HepG2 (cell line): ENCODE results near the gene SMIM1. TPM values are rescaled to one million over a fixed set of nuclear protein-coding genes. Genes with fewer than 3 reads are reported as not detected.

ENCODE experiments used
- AKAP8 ChIP-seq: sonication (generic); formaldehyde crosslinking; IDR thresholded peaks from 2 replicates; pipeline ENCODE4 v1.5.1; 2020; ENCODE audit warnings: mild to moderate bottlenecking, missing genetic modification reagents
- ETS1 ChIP-seq: sonication (generic); formaldehyde crosslinking; IDR thresholded peaks from 2 replicates; pipeline ENCODE4 v1.4.0; 2020; ENCODE audit warnings: missing genetic modification reagents
- HCFC1 ChIP-seq: fragments of 150-350 bp; IDR thresholded peaks from 2 replicates; pipeline ENCODE4 v1.6.1; 2014; ENCODE audit warnings: low read depth, low read length
- KLF12 ChIP-seq: sonication (generic); formaldehyde crosslinking; IDR thresholded peaks from 2 replicates; pipeline ENCODE4 v1.4.0; 2020; ENCODE audit warnings: missing genetic modification reagents, borderline replicate concordance
- PHF20 ChIP-seq: sonication (generic); formaldehyde crosslinking; IDR thresholded peaks from 2 replicates; pipeline ENCODE4 v1.5.0; 2020; ENCODE audit warnings: mild to moderate bottlenecking, missing genetic modification reagents
- PRPF4 ChIP-seq: fragments of 200-400 bp; formaldehyde crosslinking; IDR thresholded peaks from 2 replicates; pipeline ENCODE4 v1.6.1; 2016; ENCODE audit warnings: low read length, low read depth; ENCODE audit not compliant: poor library complexity, severe bottlenecking
- RCOR2 ChIP-seq: IDR thresholded peaks from 2 replicates; pipeline ENCODE4 v1.6.1; 2016; ENCODE audit warnings: missing biosample characterization, missing genetic modification reagents
- SNAPC2 ChIP-seq: sonication (generic); formaldehyde crosslinking; IDR thresholded peaks from 2 replicates; pipeline ENCODE4 v1.8.1; 2022; ENCODE audit warnings: mild to moderate bottlenecking, missing genetic modification reagents
- THYN1 ChIP-seq: sonication (generic); formaldehyde crosslinking; IDR thresholded peaks from 2 replicates; pipeline ENCODE4 v1.8.1; 2023; ENCODE audit warnings: low read depth, mild to moderate bottlenecking, moderate library complexity, missing genetic modification reagents, borderline replicate concordance
- WIZ ChIP-seq: sonication (generic); formaldehyde crosslinking; IDR thresholded peaks from 2 replicates; pipeline ENCODE4 v1.5.1; 2020; ENCODE audit warnings: mild to moderate bottlenecking, missing genetic modification reagents
- ZFP91 ChIP-seq: sonication (generic); formaldehyde crosslinking; IDR thresholded peaks from 2 replicates; pipeline ENCODE4 v1.9.0; 2022; ENCODE audit warnings: missing genetic modification reagents, mild to moderate bottlenecking, borderline replicate concordance
- ZMAT3 ChIP-seq: sonication (generic); formaldehyde crosslinking; conservative IDR thresholded peaks from 2 replicates; pipeline ENCODE4 v1.7.0; 2021; ENCODE audit warnings: missing genetic modification reagents
- ZNF10 ChIP-seq: sonication (generic); formaldehyde crosslinking; IDR thresholded peaks from 2 replicates; pipeline ENCODE4 v1.4.0; 2020; ENCODE audit warnings: mild to moderate bottlenecking, low read depth, missing genetic modification reagents, borderline replicate concordance
- ZNF225 ChIP-seq: sonication (generic); formaldehyde crosslinking; IDR thresholded peaks from 2 replicates; pipeline ENCODE4 v1.4.0; 2020; ENCODE audit warnings: mild to moderate bottlenecking, missing genetic modification reagents
- ZNF34 ChIP-seq: sonication (generic); formaldehyde crosslinking; IDR thresholded peaks from 2 replicates; pipeline ENCODE4 v1.4.0; 2020; ENCODE audit warnings: mild to moderate bottlenecking, missing genetic modification reagents, borderline replicate concordance
- ZNF496 ChIP-seq: sonication (generic); formaldehyde crosslinking; IDR thresholded peaks from 2 replicates; pipeline ENCODE4 v1.8.1; 2023; ENCODE audit warnings: mild to moderate bottlenecking, moderate library complexity, missing genetic modification reagents; ENCODE audit not compliant: insufficient replicate concordance
- ZNF770 ChIP-seq: sonication (generic); formaldehyde crosslinking; IDR thresholded peaks from 2 replicates; pipeline ENCODE4 v1.5.0; 2020; ENCODE audit warnings: mild to moderate bottlenecking, missing genetic modification reagents
- ZNF788 ChIP-seq: sonication (generic); formaldehyde crosslinking; IDR thresholded peaks from 2 replicates; pipeline ENCODE4 v1.5.0; 2020; ENCODE audit warnings: mild to moderate bottlenecking, missing genetic modification reagents, borderline replicate concordance
- ZSCAN20 ChIP-seq: sonication (generic); formaldehyde crosslinking; IDR thresholded peaks from 2 replicates; pipeline ENCODE4 v1.4.0; 2020; ENCODE audit warnings: missing genetic modification reagents, mild to moderate bottlenecking, borderline replicate concordance
- polyA plus RNA-seq, 8 experiments: library from polyadenylated mRNA; depleted of rRNA in 3 of 8; stranded (reverse) in 7 of 8; unstranded in 1 of 8; fragments of >200 nt; fragmentation: Illumina TruSeq in 4 of 8; extraction: Trizol in 4 of 8; gene quantifications; 2 replicates each; pipeline versions ENCODE4 v1.2.1 to v1.2.3, GENCODE V29; 2011 to 2016; ENCODE audit warnings: low read depth in 4 of 8, missing spikeins in 1 of 8, mixed read lengths in 1 of 8; ENCODE audit not compliant: insufficient read depth in 1 of 8
- total RNA-seq, 5 experiments: library from RNA; depleted of rRNA; stranded (reverse); fragments of >200 nt; fragmentation: Illumina TruSeq; extraction: Trizol; gene quantifications; 2 replicates each; pipeline ENCODE4 v1.2.3, GENCODE V29; 2016; ENCODE audit warnings: low read depth in 1 of 5
- TF ChIP-seq, protein P1 (sequence below): sonication (generic); formaldehyde crosslinking; IDR thresholded peaks from 2 replicates; pipeline ENCODE4 v1.9.0; 2022; ENCODE audit warnings: low read depth, missing genetic modification reagents
- TF ChIP-seq, protein P2 (sequence below): IDR thresholded peaks from 2 replicates; pipeline ENCODE4 v1.6.1; 2016; ENCODE audit warnings: low read depth

Gene SMIM1
- total and polyA plus RNA-seq, 2 of the 13 experiments (the other 11 are each of a cell fraction or from before 2014, with no cell fraction given) = 12.4 to 56.3 TPM

DNA sequence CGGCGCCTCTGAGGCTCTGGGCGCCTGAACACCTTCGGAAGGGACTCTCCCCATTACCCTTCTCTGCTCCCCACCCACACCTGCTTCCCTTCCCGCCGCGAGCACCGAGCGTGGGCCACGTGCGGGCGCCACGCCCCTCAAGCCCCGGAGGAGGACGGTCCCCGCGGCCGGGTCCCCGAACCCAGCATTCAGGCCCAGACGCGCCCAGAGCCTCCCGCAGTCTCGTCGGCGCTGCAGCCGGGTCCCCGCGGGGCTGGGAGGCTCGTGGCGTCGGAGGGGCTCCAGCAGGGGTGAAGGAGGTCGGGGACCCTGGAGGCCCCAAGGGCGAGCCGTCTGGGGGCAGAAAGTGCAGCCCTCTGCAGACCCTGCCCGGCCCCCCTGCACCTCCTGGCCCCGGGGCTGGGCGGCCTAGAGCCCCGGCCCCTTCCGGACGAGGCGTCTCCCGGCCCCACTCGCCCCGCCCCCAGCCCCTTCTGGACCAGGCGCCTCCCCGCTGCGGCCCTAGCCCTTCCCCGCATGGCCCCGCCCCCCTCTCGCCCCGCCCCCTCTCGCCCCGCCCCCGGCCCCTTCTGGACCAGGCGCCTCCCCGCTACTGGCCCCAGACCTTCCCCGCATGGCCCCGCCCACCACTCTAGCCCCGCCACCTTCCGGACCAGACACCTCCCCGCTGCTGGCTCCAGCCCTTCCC, 378 bp upstream of the SMIM1 start (continued):
- TF ChIP-seq, protein P1, sequence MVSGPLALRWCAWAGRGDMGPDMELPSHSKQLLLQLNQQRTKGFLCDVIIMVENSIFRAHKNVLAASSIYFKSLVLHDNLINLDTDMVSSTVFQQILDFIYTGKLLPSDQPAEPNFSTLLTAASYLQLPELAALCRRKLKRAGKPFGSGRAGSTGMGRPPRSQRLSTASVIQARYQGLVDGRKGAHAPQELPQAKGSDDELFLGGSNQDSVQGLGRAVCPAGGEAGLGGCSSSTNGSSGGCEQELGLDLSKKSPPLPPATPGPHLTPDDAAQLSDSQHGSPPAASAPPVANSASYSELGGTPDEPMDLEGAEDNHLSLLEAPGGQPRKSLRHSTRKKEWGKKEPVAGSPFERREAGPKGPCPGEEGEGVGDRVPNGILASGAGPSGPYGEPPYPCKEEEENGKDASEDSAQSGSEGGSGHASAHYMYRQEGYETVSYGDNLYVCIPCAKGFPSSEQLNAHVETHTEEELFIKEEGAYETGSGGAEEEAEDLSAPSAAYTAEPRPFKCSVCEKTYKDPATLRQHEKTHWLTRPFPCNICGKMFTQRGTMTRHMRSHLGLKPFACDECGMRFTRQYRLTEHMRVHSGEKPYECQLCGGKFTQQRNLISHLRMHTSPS (CRISPR knock-in tag) = no peak
- TF ChIP-seq ZNF788 (peak; percentile 11; the same call in 1 of the 2 replicates), ZSCAN20 (no peak; the same call in 1 of the 2 replicates), SNAPC2 (CRISPR knock-in tag) (no peak), RCOR2 (no peak), WIZ (CRISPR knock-in tag) (no peak), ZMAT3 (CRISPR knock-in tag) (peak; percentile 80), THYN1 (no peak), ZNF770 (CRISPR knock-in tag) (no peak), PRPF4 (no peak), PHF20 (CRISPR knock-in tag) (no peak), ZNF34 (CRISPR knock-in tag) (no peak), ZFP91 (CRISPR knock-in tag) (peak; percentile 39; the same call in 1 of the 2 replicates), KLF12 (0 out of 2 replicates have a peak, but pooled peaks have one; percentile 18), ZNF225 (CRISPR knock-in tag) (0 out of 2 replicates have a peak, but pooled peaks have one; percentile 34), AKAP8 (no peak), HCFC1 (no peak), ETS1 (CRISPR knock-in tag) (no peak), ZNF496 (CRISPR knock-in tag) (no peak), ZNF10 (CRISPR knock-in tag) (no peak)
- TF ChIP-seq, protein P2, sequence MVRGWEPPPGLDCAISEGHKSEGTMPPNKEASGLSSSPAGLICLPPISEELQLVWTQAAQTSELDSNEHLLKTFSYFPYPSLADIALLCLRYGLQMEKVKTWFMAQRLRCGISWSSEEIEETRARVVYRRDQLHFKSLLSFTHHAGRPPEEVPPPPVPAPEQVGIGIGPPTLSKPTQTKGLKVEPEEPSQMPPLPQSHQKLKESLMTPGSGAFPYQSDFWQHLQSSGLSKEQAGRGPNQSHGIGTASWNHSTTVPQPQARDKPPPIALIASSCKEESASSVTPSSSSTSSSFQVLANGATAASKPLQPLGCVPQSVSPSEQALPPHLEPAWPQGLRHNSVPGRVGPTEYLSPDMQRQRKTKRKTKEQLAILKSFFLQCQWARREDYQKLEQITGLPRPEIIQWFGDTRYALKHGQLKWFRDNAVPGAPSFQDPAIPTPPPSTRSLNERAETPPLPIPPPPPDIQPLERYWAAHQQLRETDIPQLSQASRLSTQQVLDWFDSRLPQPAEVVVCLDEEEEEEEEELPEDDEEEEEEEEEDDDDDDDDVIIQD (CRISPR knock-in tag) = no peak
